GF-D8 (cell line): ENCODE data around the gene RXRA.

ENCODE experiments used
- DNase-seq: peaks from one replicate; lab custom pipeline; 2025; lab: John Stamatoyannopoulos, UW

Gene RXRA

DNA sequence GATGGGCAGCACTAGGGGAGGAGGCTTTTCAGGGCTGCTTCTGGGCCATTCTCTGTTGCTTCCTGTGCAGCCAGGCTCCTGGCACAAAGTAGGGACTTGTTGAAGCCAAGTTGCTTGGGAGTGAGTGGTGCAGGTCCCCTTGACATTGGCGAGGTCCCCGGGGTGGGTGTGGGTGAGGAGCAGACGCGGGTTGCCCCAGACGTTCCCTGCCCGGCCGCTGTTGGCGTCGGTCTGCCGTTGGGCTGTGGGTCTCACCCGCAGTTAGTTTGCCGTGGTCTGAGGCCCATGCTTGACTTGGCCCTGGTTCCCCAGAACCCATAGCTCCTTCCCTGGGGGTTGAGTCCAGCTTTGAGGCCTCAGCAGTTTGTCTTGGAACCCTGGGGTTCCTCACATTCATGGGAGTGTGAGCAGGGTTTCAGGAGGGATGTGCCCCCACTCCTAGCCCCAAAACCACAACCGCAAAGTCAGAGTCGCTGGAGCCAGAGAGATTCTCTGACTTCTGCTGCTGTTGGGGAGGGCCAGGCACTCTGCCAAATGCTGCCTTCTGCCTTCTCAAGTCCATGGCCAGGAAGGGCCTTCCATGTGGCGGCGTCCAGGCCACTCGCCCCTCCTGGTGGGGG lies 77.5 kb downstream of the RXRA start:
- DNase-seq, result peak; percentile 81

DNA sequence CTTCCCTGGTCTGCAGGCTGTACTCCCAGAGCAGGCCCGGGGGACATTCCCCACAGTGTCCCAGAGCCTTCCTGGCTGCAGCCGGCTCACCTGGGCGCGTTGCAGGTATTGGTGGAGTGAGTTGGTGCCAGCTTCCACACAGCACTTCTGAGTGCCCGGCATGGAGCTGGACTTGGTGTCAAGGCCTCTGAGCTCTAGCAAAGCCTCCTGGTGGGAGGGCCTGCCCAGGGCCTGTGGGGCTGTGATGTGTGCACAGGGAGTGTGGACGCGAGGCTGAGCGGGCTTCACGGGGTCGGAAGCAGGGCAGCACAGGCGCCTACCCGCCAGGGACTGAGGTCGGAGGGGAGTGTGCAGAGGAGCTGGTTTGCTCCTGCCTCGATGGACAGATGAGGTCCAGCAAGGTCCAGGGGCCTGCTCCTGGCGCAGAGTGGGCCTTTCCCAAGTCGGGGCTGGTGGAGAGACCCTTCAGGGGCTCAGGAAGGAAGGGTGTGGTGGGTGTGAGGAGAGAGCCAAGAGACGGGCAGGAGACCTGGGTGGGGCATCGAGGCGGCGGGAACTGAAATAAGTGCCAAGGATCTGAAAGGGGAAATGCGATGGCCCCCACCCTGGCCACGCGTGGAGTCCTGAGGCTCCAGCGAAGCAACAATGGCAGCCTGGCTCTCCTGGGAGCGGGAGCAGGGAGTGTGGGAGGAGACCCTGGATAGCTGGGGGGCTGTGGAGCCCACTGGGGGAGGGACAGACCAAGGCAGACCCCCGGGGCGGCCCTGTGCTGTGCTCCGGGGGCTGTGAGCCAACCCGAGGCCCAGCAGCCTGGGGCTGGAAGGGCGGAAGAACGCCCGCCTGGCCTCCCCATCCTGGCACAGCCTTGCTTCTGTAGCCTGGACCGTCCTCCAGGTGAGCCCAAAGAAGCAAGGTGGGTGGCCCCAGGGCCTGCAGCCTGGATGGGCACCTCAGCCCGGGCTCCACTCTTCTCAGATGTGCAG lies 78.4 kb downstream of the RXRA start:
- DNase-seq, result no peak

GRCh38 chr9:134405527-134405926 lies 79.3 kb downstream of the RXRA start:
- DNase-seq, result peak; percentile 54

- no peak for DNase-seq
Observed at GRCh38 chr9:134406366-134407120, 80.3 kb downstream of the RXRA start.

- DNase-seq, result peak; percentile 78
Observed at GRCh38 chr9:134407121-134407779, 81.0 kb downstream of the RXRA start.

DNA sequence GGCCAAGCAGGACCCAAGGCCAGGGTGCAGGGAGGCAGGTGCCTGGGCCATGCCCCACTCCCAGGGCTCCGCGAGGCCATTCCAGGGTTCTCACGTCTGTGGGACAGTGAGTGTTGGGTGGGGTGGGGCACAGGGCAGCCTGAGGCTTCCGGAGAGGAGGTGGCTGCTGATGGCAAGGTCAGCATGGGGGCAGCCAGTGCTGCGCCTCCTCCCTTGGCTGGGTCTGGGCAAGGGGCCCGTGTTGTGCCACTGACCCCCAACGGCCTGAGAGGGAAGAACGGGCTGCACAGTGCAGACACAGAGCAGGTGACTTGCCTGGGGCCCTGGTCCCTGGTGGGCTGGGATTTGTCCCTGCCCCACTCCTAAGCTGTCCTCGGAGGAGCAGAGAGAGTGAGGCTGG lies 82.1 kb downstream of the RXRA start:
- DNase-seq, result no peak

DNA sequence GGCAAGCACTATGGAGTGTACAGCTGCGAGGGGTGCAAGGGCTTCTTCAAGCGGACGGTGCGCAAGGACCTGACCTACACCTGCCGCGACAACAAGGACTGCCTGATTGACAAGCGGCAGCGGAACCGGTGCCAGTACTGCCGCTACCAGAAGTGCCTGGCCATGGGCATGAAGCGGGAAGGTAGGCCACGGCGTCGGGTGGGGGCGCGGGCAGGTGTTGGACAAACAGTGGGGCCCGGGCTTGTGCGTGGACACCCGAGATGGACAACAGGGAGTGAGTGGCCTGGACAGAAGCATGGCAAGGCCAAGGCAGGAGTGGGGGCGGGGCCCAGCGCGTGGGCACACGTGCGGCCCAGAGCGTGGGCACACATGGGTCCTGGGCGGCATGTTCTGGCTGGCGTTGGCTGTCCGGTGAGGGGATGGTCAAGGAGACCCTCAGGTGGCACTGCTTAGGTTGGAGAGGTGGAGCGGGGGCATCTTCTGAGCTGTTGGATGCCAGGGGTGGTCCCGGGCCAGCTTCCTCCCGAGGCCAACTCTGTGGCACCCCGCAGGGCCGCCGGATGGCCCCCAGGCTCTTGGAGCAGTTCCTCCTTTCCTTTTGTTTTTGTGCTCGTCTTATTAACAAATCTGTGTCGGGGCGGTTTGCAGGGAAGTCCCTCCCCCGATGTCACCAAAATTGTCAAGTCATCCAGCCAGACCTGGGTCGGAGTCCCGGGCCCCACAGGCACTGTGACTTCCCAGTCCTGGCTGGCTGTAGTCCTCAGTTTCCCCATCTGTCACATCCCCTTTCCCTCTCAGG lies 82.9 kb downstream of the RXRA start:
- peak; percentile 7 for DNase-seq

DNA sequence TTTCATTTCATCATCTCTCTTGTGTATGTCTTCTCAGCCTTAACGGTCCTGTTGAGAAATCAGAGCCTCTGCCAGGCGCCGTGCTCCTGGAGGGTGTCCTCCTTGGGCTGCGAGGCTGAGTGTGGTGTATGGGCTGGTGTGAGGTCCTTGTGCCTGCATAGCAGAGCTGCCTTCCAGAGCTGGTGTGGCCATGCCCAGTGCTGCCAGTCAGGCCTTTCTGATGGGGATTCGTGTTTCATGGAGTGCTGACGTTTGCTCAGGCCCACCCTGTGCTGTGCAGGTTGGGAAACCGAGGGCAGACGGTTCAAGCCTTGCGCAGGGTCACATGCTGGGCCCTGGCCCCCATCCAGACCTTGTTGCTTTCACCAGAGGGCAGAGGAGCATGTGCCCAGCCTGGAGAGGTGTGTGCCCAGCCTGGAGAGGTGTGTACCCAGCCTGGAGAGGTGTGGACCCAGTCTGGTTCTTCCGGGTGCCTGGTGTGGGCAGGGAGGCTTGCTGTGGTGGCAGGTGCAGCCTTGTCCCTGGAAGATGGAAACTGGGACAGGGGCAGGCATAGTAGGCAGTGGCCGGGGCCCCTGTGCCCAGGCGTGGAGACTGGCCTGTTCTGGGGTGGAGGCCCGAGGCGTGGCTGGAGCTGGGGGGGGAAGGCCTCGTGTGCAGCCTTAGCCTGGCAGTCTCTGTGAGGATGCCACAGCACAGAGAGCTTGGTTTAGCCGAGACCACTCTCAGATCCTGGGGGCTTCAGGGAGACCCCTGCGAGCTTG lies 84.0 kb downstream of the RXRA start:
- DNase-seq, result peak; percentile 30

DNA sequence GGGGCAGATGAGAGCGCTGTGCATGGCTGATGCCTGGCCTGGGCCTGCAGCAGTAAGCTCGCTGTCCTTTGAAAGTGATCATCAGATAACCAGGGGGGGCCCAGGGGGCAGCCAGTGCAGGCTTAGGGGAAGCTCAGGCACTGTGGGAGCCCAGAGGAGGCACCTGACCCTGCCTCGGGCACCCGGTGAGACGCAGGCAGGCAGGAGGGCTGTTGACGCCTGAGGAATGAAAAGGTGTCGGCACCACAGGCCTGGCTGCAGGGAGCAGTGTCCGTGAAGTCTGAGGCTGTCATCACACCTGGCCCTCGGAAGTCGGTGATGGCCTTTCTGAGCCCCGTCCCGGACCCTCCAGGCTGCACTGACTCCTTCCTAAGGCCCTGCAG lies 84.6 kb downstream of the RXRA start:
- no peak for DNase-seq

DNA sequence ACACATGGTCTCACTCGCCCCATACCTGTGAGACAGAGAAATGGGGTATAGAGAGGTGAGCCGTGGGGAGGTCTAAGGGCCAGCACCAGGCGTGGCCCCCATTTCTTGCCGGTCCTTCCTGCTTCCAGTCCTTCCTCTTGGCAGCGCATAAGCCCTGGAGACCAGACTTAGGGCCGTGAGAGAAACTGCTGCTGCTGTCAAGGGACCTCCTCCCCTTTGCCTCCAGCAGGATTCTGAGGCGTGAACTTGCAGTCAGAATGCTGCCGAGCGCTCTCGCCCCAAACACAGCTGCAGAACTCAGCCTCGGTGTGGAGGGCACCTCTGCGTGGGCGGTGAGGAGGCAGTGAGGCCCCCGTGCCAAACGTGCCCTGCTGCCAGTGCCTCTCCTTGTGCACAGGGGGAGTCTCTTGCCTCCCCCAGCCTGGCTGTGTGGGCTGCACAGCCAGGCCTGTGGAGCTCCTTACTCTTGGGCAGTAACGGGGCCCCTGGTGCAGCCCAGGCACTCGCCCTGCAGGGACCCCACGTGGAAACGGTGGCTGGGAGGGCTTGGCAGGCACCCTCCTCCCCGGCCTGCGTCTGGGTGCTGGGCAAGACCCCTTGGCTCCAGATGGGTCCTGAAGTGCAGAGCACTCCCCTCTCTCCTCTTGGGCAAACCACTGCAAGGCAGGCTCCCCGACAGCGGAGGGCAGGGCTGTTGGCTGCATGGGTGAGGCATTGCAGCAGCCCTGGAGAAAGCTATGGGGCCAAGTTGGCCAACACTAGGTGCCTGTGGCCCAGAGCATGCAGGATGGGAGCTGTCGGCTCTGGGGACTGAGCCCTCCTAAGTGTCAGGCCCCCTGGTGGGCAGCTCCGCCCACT lies 85.4 kb downstream of the RXRA start:
- no peak for DNase-seq

DNA sequence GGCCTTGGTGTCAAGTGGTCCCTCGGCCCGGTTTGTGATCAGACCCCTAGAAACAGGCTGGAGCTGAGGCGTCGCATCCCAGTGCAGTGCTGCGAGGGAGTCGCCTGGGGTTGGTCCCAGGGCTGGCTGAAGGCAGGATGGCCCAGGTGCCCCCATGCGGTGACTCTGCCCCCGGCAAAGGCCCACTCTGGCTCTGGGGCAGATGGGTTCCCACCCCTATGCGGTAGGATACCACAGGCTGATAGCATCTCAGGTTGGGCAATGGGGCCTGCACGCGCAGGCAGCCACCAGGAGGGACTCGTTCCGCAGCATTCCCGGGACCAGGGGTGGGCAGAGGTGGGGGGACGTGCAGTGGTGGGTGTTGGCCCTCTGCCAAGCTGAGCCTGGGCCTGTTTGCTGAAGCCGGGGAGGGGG lies 86.0 kb downstream of the RXRA start:
- peak; percentile 76 for DNase-seq

- DNase-seq, result no peak
Observed at GRCh38 chr9:134413112-134413715, 87.0 kb downstream of the RXRA start.

- DNase-seq, result no peak
Observed at GRCh38 chr9:134413890-134414623, 87.8 kb downstream of the RXRA start.

- no peak for DNase-seq
Observed at GRCh38 chr9:134414900-134415425, 88.7 kb downstream of the RXRA start.

DNA sequence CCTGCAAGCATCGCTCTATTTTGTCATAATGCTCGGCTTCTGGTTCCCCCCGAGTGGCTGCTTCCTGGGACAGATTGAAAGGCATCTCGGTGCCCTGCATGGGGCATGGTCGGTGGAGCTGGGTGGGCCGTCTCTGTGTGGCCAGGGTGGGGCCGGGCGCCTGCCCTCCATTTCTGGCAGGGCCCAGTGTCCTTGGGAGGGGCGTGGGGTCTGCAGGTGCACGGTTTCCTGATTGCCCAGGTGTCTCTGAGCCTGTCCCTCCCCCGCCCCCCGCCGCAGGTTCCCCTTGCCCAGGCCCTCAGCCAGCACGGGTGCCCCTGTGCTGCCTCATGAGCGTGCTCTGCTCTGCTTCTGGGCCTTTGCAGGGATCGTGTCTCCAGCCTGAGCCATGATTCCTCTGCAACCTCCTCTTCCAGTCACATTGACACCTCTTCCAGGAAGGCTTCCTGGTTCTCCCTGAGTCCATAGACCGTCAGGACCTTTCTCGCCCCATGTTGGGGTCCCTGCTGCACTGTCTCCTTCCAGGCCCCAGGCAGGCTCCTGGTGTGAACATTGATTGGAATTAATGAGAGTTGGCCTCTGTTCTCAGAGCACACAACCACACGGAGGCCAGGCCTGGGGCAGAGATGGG lies 90.2 kb downstream of the RXRA start:
- no peak for DNase-seq

GRCh38 chr9:134418354-134418753 lies 92.1 kb downstream of the RXRA start:
- no peak for DNase-seq

GRCh38 chr9:134419000-134419683 lies 92.9 kb downstream of the RXRA start:
- no peak for DNase-seq
